Body of pancreas (tissue), 4 donors: ENCODE results near the gene KIF1A. TPM values are rescaled to one million over a fixed set of nuclear protein-coding genes. Genes with fewer than 3 reads are reported as not detected.

Experiments used
- ATAC-seq: fragments of 150-250 bp; one replicate; pipeline ENCODE4 v1.9.1; 2016
- DNase-seq, 4 donors: peaks; one replicate each; pipeline ENCODE4 v3.0.0-alpha.2; 2019
- H3K27ac ChIP-seq, 4 donors: fragments of 200-600 bp; sonication (generic); 1 replicate in 3 of 4; 2 replicates in 1 of 4; pipeline versions ENCODE4 v1.5.1 to v1.6.1; 2016 to 2019; ENCODE audit warnings: mild to moderate bottlenecking in 1 of 4, mixed read lengths in 1 of 4, moderate library complexity in 1 of 4
- H3K27me3 ChIP-seq, 2 donors: fragments of 200-600 bp; sonication (generic); one replicate each; pipeline ENCODE4 v1.6.0; 2016; ENCODE audit warnings: mild to moderate bottlenecking in 1 of 2
- H3K36me3 ChIP-seq, 2 donors: fragments of 200-600 bp; sonication (generic); replicated peaks in 1 of 2; 2 replicates each; pipeline ENCODE4 v1.5.1; 2016; ENCODE audit warnings: low read depth in 2 of 2; ENCODE audit not compliant: insufficient read depth in 1 of 2
- H3K4me1 ChIP-seq: fragments of 200-600 bp; sonication (generic); one replicate; pipeline ENCODE4 v1.6.0; 2016
- H3K4me3 ChIP-seq, 2 donors: fragments of 200-600 bp; sonication (generic); 1 replicate in 1 of 2; 2 replicates in 1 of 2; pipeline ENCODE4 v1.5.1; 2016 to 2019
- H3K9me3 ChIP-seq, 3 donors: fragments of 200-600 bp; sonication (generic); 1 replicate in 2 of 3; 2 replicates in 1 of 3; pipeline ENCODE4 v1.5.1; 2016
- POLR2A ChIP-seq, 3 donors: fragments of 450-650 bp; IDR thresholded peaks; one replicate each; pipeline ENCODE4 v1.6.1; 2016; ENCODE audit warnings: antibody characterized with exemption in 3 of 3, mild to moderate bottlenecking in 2 of 3
- WGBS, 2 donors: methylation state at CpG; one replicate each; pipeline ENCODE4 v1.1.5; 2017; 5-methylcytosine and 5-hydroxymethylcytosine counted together
- intact Hi-C: fragments of 100-400 bp; cut with DNase I; formaldehyde crosslinking; loops from one replicate; pipeline ENCODE4 v1.15.1; 2023
- total RNA-seq, 2 donors: library from RNA; depleted of rRNA; stranded (reverse); fragments of >200 nt; gene quantifications; one replicate each; pipeline ENCODE4 v1.1.0, GENCODE V29; 2016
- TF ChIP-seq, protein P1 (sequence below), 7 experiments: fragments of 450-650 bp in 4 of 7; fragments of 200-600 bp in 3 of 7; sonication (generic) in 3 of 7; IDR thresholded peaks; one replicate each; pipeline ENCODE4 v1.5.1; 2016 to 2019; ENCODE audit warnings: antibody characterized with exemption in 7 of 7

The KIF1A gene
- total RNA-seq, 2 donors from 2014 or later = 51.9 to 79.1 TPM

DNA sequence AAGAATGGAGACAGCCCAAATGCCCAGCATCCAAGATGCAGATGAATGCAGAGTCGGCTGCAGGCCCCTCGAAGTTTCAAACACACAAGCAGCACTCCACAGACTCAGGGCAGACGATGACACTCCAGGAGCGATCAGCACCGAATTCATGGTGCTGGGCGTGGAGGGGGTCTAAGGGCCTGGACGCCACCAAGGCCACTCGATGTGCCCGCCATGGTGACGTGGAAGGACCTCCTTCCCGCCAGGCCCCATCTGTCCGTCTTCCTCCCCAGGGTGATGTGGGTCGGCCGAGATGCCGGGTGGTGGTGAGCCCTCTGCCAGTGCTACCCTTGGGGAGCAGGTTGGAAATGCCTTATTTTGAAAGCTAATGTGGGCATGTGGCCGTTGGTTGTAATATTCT lies 9.4 kb downstream of the KIF1A start:
- Histone ChIP-seq H3K9me3 (no peaks in the 10 kb centered on the region), H3K4me1 (no peaks in the 10 kb centered on the region), H3K36me3 (no peaks in the 10 kb centered on the region), H3K27me3 (no peaks in the 10 kb centered on the region), H3K4me3 (no peak overlapping the region), H3K27ac (no peak overlapping the region)
- no peak for TF ChIP-seq POLR2A (IDR thresholded peaks at IDR 0.05)
- TF ChIP-seq, protein P1, sequence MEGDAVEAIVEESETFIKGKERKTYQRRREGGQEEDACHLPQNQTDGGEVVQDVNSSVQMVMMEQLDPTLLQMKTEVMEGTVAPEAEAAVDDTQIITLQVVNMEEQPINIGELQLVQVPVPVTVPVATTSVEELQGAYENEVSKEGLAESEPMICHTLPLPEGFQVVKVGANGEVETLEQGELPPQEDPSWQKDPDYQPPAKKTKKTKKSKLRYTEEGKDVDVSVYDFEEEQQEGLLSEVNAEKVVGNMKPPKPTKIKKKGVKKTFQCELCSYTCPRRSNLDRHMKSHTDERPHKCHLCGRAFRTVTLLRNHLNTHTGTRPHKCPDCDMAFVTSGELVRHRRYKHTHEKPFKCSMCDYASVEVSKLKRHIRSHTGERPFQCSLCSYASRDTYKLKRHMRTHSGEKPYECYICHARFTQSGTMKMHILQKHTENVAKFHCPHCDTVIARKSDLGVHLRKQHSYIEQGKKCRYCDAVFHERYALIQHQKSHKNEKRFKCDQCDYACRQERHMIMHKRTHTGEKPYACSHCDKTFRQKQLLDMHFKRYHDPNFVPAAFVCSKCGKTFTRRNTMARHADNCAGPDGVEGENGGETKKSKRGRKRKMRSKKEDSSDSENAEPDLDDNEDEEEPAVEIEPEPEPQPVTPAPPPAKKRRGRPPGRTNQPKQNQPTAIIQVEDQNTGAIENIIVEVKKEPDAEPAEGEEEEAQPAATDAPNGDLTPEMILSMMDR (IDR thresholded peaks at IDR 0.05) = no peak
- WGBS, 2 donors = 87 to 91% methylated on average over 8 to 16 of the region's 16 CpGs
- ATAC-seq = no peak
- DNase-seq = peak in 1 of 4 donors; percentile 5
- intact Hi-C loops = no loop called here

DNA sequence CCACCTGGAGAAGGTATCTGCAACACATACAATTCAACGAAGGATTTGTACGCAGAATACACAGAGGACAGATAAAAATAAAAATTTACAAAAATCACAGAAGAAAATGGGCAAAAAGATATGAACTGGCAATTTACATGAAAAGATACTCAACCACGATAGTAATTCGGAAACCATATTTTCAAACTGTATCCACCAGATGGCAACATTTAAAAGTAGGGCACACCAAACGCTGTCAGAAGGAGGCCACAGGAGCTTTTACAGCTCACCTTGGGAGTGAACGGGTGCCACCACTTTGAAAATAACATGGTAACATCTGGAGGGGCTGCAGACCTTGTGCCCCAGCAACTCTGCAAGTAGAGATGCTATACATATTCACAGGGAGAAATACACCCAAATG lies 9.8 kb downstream of the KIF1A start:
- ATAC-seq (no peak), DNase-seq (peak in 1 of 4 donors; percentile 1)
- Histone ChIP-seq H3K4me1 (no peaks in the 10 kb centered on the region), H3K27me3 (no peaks in the 10 kb centered on the region), H3K36me3 (no peaks in the 10 kb centered on the region), H3K27ac (no peak overlapping the region), H3K4me3 (no peak overlapping the region), H3K9me3 (no peaks in the 10 kb centered on the region)
- TF ChIP-seq, protein P1 (IDR thresholded peaks at IDR 0.05) = peak in 1 of 7 experiments; percentile 22
- no peak for TF ChIP-seq POLR2A (IDR thresholded peaks at IDR 0.05)
- intact Hi-C loops = no loop called here
- WGBS, 2 donors = 50 to 52% methylated on average over 6 of the region's 6 CpGs

DNA sequence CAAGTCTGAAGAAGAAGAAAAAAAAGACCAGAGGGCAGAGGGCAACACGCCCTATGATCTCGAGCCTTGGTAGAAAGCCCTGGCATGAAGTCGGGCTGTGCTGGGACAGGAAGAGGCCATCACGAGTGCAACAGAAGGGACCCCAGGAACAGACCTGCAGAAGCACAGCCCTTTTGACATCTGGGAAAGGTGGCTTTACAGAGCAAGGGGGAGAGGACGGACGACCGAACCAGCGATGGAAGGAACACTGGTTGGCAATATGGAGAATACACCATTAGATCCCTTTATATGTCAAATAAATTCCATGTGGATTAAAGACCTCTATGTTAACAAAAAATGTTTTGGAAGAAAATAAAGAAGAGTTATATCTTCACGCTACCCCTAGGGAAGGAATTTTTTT lies 10.7 kb downstream of the KIF1A start:
- Histone ChIP-seq H3K36me3 (no peaks in the 10 kb centered on the region), H3K9me3 (no peaks in the 10 kb centered on the region), H3K4me3 (no peak overlapping the region), H3K27ac (no peak overlapping the region), H3K4me1 (no peaks in the 10 kb centered on the region), H3K27me3 (no peaks in the 10 kb centered on the region)
- DNase-seq (peak in 1 of 4 donors; percentile 5), ATAC-seq (no peak)
- intact Hi-C loops = no loop called here
- TF ChIP-seq, protein P1 (IDR thresholded peaks at IDR 0.05) = no peak
- no peak for TF ChIP-seq POLR2A (IDR thresholded peaks at IDR 0.05)
- WGBS, 2 donors = 80 to 87% methylated on average over 9 of the region's 9 CpGs

DNA sequence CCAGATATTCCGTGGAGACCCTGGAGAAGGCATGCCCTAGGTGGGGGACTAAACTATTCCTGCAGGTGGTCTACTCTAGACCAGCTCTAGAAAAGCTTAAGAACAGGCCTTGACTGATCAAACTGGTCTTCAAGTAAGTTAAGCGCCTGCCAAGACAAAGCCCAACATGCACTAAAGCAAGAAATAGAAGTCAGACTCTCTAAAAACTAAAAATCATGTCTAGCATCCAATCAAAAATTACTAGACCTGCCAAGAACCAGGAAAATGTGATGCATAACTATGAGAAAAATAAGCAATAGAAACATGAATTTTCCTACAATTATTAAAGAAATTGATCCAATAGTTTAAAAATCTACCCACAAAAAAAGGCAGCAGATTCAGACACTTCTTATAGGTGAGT lies 13.6 kb downstream of the KIF1A start:
- WGBS, 2 donors = 76 to 100% methylated on average over 2 of the region's 2 CpGs
- TF ChIP-seq, protein P1 (IDR thresholded peaks at IDR 0.05) = no peak
- no peak for TF ChIP-seq POLR2A (IDR thresholded peaks at IDR 0.05)
- no peaks in the 10 kb centered on the region for H3K4me1 ChIP-seq
- ATAC-seq = no peak
- no peaks in the 10 kb centered on the region for H3K36me3 ChIP-seq
- no peaks in the 10 kb centered on the region for H3K27me3 ChIP-seq
- no peaks in the 10 kb centered on the region for H3K9me3 ChIP-seq
- H3K27ac ChIP-seq = no peak overlapping the region
- no peak for DNase-seq
- no peak overlapping the region for H3K4me3 ChIP-seq
- intact Hi-C loops = no loop called here

DNA sequence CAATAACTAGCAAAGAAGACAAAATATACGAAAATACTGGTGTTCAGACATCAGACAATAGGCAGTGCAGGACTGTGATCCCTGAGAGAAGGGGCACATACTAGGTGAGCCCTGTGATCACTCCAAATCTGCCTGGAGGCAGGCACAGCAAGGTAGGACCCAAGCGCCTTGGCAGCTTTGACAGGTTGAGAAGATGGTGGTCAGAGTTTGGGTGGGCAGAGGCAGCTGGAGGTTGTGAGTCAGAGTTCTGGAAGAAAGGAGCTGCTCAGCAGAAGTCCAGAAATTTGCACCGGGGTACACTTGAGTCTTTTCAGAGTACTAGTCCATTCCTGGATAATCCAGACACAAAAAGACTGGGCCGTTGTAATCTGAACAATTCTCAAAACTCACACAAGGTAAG lies 14.0 kb downstream of the KIF1A start:
- 86 to 92% methylated on average over 4 of the region's 4 CpGs for WGBS, 2 donors
- Histone ChIP-seq H3K4me1 (no peaks in the 10 kb centered on the region), H3K9me3 (no peaks in the 10 kb centered on the region), H3K36me3 (no peaks in the 10 kb centered on the region), H3K27ac (no peak overlapping the region), H3K4me3 (no peak overlapping the region), H3K27me3 (no peaks in the 10 kb centered on the region)
- DNase-seq (peak in 1 of 4 donors; percentile 1), ATAC-seq (no peak)
- intact Hi-C loops = no loop called here
- no peak for TF ChIP-seq POLR2A (IDR thresholded peaks at IDR 0.05)
- TF ChIP-seq, protein P1 (IDR thresholded peaks at IDR 0.05) = no peak
